ENCODE results near the gene GPRIN1. TPM values are rescaled to one million over a fixed set of nuclear protein-coding genes. Genes with fewer than 3 reads are reported as not detected.

The GPRIN1 gene
- total RNA-seq, 1 experiment from 2014 or later: 16.7 TPM

- Histone ChIP-seq H3K9me3 (ENCODE audit: low read depth, low read length, poor library complexity, severe bottlenecking) (no peaks in the 10 kb centered on the region), H3K27me3 (replicated peaks; ENCODE audit: insufficient read depth, low read depth, low read length, poor library complexity) (no peaks in the 10 kb centered on the region), H3K36me3 (ENCODE audit: insufficient read depth, low read length, poor library complexity, severe bottlenecking) (no peaks in the 10 kb centered on the region), H3K4me1 (ENCODE audit: insufficient read depth, low read length, poor library complexity, severe bottlenecking) (no peaks in the 10 kb centered on the region), H3K4me3 (ENCODE audit: low read depth, low read length, poor library complexity, severe bottlenecking) (no peak overlapping the region), H3K27ac (ENCODE audit: low read depth, low read length, poor library complexity, severe bottlenecking) (no peak overlapping the region)
- POLR2A ChIA-PET (ENCODE audit: low non-redundant PET): no interaction called here
- no TSS peak for BruUV-seq (replicated peaks)
- CTCF ChIA-PET: no interaction called here
- intact Hi-C loops (cut with micrococcal nuclease; ENCODE audit: unreplicated experiment): no loop called here
- no peak for DNase-seq (ENCODE audit: low spot score)
- TF ChIP-seq CTCF (conservative IDR thresholded peaks at IDR 0.05; ENCODE audit: low read depth, low read length) (no peak), EZH2 (IDR thresholded peaks at IDR 0.05; ENCODE audit: borderline replicate concordance, low read depth, low read length, poor library complexity, severe bottlenecking) (no peak)
Measured at GRCh38 chr5:176596689-176597416, 13.1 kb downstream of the GPRIN1 start.

GRCh38 chr5:176596069-176596644, 13.8 kb downstream of the GPRIN1 start:
- Histone ChIP-seq H3K9me3 (ENCODE audit: low read depth, low read length, poor library complexity, severe bottlenecking) (no peaks in the 10 kb centered on the region), H3K4me3 (ENCODE audit: low read depth, low read length, poor library complexity, severe bottlenecking) (no peak overlapping the region), H3K27me3 (replicated peaks; ENCODE audit: insufficient read depth, low read depth, low read length, poor library complexity) (no peaks in the 10 kb centered on the region), H3K27ac (ENCODE audit: low read depth, low read length, poor library complexity, severe bottlenecking) (no peak overlapping the region), H3K4me1 (ENCODE audit: insufficient read depth, low read length, poor library complexity, severe bottlenecking) (no peaks in the 10 kb centered on the region), H3K36me3 (ENCODE audit: insufficient read depth, low read length, poor library complexity, severe bottlenecking) (no peaks in the 10 kb centered on the region)
- no TSS peak for BruUV-seq (replicated peaks)
- no peak for DNase-seq (ENCODE audit: low spot score)
- intact Hi-C loops (cut with micrococcal nuclease; ENCODE audit: unreplicated experiment): no loop called here
- ChIA-PET POLR2A (ENCODE audit: low non-redundant PET) (no interaction called here), CTCF (no interaction called here)
- TF ChIP-seq CTCF (conservative IDR thresholded peaks at IDR 0.05; ENCODE audit: low read depth, low read length): no peak
- TF ChIP-seq EZH2 (IDR thresholded peaks at IDR 0.05; ENCODE audit: borderline replicate concordance, low read depth, low read length, poor library complexity, severe bottlenecking): no peak

GRCh38 chr5:176595386-176595943, 14.5 kb downstream of the GPRIN1 start:
- Histone ChIP-seq H3K9me3 (ENCODE audit: low read depth, low read length, poor library complexity, severe bottlenecking) (no peaks in the 10 kb centered on the region), H3K27me3 (replicated peaks; ENCODE audit: insufficient read depth, low read depth, low read length, poor library complexity) (no peaks in the 10 kb centered on the region), H3K4me3 (ENCODE audit: low read depth, low read length, poor library complexity, severe bottlenecking) (no peak overlapping the region), H3K27ac (ENCODE audit: low read depth, low read length, poor library complexity, severe bottlenecking) (no peak overlapping the region), H3K4me1 (ENCODE audit: insufficient read depth, low read length, poor library complexity, severe bottlenecking) (no peaks in the 10 kb centered on the region), H3K36me3 (ENCODE audit: insufficient read depth, low read length, poor library complexity, severe bottlenecking) (no peaks in the 10 kb centered on the region)
- POLR2A ChIA-PET (ENCODE audit: low non-redundant PET): no interaction called here
- intact Hi-C loops (cut with micrococcal nuclease; ENCODE audit: unreplicated experiment): no loop called here
- no peak for DNase-seq (ENCODE audit: low spot score)
- CTCF ChIA-PET: no interaction called here
- TF ChIP-seq EZH2 (IDR thresholded peaks at IDR 0.05; ENCODE audit: borderline replicate concordance, low read depth, low read length, poor library complexity, severe bottlenecking) (no peak), CTCF (conservative IDR thresholded peaks at IDR 0.05; ENCODE audit: low read depth, low read length) (no peak)
- BruUV-seq (replicated peaks): no TSS peak

All from A673 (cell line).